NCI-H1417 (cell line): ENCODE measurements around the gene TARBP2.
A peak's percentile ranks its signal among the peaks of the same experiment; 100 is the strongest.
"Not testable (repeated sequence)": the region's sequence is repeated elsewhere in the genome, so short reads cannot be mapped to it uniquely, and the experiment has no call there.

Source experiments
- DNase-seq, 3 experiments: peaks; one replicate each; lab custom pipeline; 2025; lab: John Stamatoyannopoulos, UW

TARBP2 gene

GRCh38 chr12:53513712-53514410 is 12.8 kb downstream of the TARBP2 start:
- DNase-seq, result no peak

GRCh38 chr12:53514628-53515290 is 13.7 kb downstream of the TARBP2 start:
- DNase-seq, result no peak

- DNase-seq, result no peak
Observed at GRCh38 chr12:53515291-53515680, 14.2 kb downstream of the TARBP2 start.

GRCh38 chr12:53516758-53517455 is 15.8 kb downstream of the TARBP2 start:
- no peak for DNase-seq

GRCh38 chr12:53518381-53518780 is 17.3 kb downstream of the TARBP2 start:
- no peak for DNase-seq

- no peak for DNase-seq
Observed at GRCh38 chr12:53523131-53523530, 22.0 kb downstream of the TARBP2 start.

GRCh38 chr12:53524476-53524875 is 23.4 kb downstream of the TARBP2 start:
- no peak for DNase-seq

- no peak for DNase-seq
Observed at GRCh38 chr12:53530061-53530460, 29.0 kb downstream of the TARBP2 start.

GRCh38 chr12:53530920-53531319 is 29.8 kb downstream of the TARBP2 start:
- no peak for DNase-seq

GRCh38 chr12:53532021-53532420 is 30.9 kb downstream of the TARBP2 start:
- DNase-seq, result peak in 1 of 3 experiments; percentile 9

GRCh38 chr12:53532524-53533445 is 31.7 kb downstream of the TARBP2 start:
- DNase-seq, result no peak

- DNase-seq, result no peak
Observed at GRCh38 chr12:53533471-53533870, 32.4 kb downstream of the TARBP2 start.

- no peak for DNase-seq
Observed at GRCh38 chr12:53536962-53537361, 35.9 kb downstream of the TARBP2 start.

GRCh38 chr12:53538209-53538689 is 37.2 kb downstream of the TARBP2 start:
- DNase-seq, result peak in 2 of 3 experiments; percentile 77 to 83

GRCh38 chr12:53539526-53539925 is 38.4 kb downstream of the TARBP2 start:
- DNase-seq, result no peak

GRCh38 chr12:53543539-53543938 is 42.5 kb downstream of the TARBP2 start:
- DNase-seq, result peak; percentile 26 to 80 (median 55)

GRCh38 chr12:53548354-53548753 is 47.3 kb downstream of the TARBP2 start:
- DNase-seq, result not testable (repeated sequence)

GRCh38 chr12:53550131-53550530 is 49.0 kb downstream of the TARBP2 start:
- not testable (repeated sequence) for DNase-seq

- no peak for DNase-seq
Observed at GRCh38 chr12:53550595-53550994, 49.5 kb downstream of the TARBP2 start.

- DNase-seq, result no peak
Observed at GRCh38 chr12:53551889-53552291, 50.8 kb downstream of the TARBP2 start.
